ENCODE results near the gene DDR2. TPM values are rescaled to one million over a fixed set of nuclear protein-coding genes. Genes with fewer than 3 reads are reported as not detected.

Gene DDR2
- total and polyA plus RNA-seq, 2 of the 4 experiments (the other 2 are of a cell fraction) = 66.1 to 245 TPM

- no peaks in the 10 kb centered on the region for H3K4me1 ChIP-seq (ENCODE audit: control insufficient read depth, insufficient read depth, low read length)
- no peak overlapping the region for H2BK15ac ChIP-seq (ENCODE audit: low read depth, low read length)
- dilution Hi-C loops (cut with HindIII; ENCODE audit: low sequenced_read_pairs, unreplicated experiment) (no loop called here), in situ Hi-C loops (cut with MboI; ENCODE audit: low sequenced_read_pairs) (no loop called here), intact Hi-C loops (cut with micrococcal nuclease) (no loop called here)
- H3K18ac ChIP-seq (ENCODE audit: low read depth, low read length) = no peak overlapping the region
- H2BK120ac ChIP-seq (ENCODE audit: low read depth, low read length) = no peak overlapping the region
- no peak for DNase-seq
- no peak overlapping the region for H2AFZ ChIP-seq (replicated peaks; ENCODE audit: low read length, poor library complexity)
- peaks cover 22 to 33% of the 10 kb centered on the region in 2 experiments for H3K79me1 ChIP-seq (ENCODE audit: low read depth in 1 of 2, low read length in 2 of 2)
- WGBS, 2 experiments (ENCODE audit: extremely low coverage in 2 of 2, insufficient read length in 1 of 2) = no CpG with 5 or more reads among the region's 1 CpG
- no peak overlapping the region for H3K23ac ChIP-seq (ENCODE audit: low read depth, low read length)
- H3K27me3 ChIP-seq (ENCODE audit: control insufficient read depth, insufficient read depth, low read length) = no peaks in the 10 kb centered on the region
- no peak overlapping the region for H4K91ac ChIP-seq (ENCODE audit: insufficient read depth, low read depth, low read length)
- ChIA-PET POLR2A (ENCODE audit: unreplicated experiment) (no interaction called here), CTCF (no interaction called here)
- peaks cover 45% of the 10 kb centered on the region for H3K36me3 ChIP-seq (ENCODE audit: control insufficient read depth, insufficient read depth, low read length)
- H2BK20ac ChIP-seq (ENCODE audit: low read depth, low read length) = no peak overlapping the region
- no peak overlapping the region for H2AK5ac ChIP-seq (ENCODE audit: low read depth, low read length)
- no peak overlapping the region for H3K4ac ChIP-seq (ENCODE audit: low read depth, low read length)
- H3K4me3 ChIP-seq (ENCODE audit: insufficient read depth, low read depth, low read length) = no peak overlapping the region
- H4K5ac ChIP-seq (ENCODE audit: low read depth, low read length) = no peak overlapping the region
- no peak overlapping the region for H3K27ac ChIP-seq (ENCODE audit: insufficient read depth, low read length)
- no peaks in the 10 kb centered on the region for H3K9me3 ChIP-seq (ENCODE audit: control insufficient read depth, insufficient read depth, low read length)
- no peaks in the 10 kb centered on the region for H4K20me1 ChIP-seq (ENCODE audit: insufficient read depth, low read length)
- H3K56ac ChIP-seq (ENCODE audit: extremely low read depth, insufficient read depth, low read length) = no peak overlapping the region
- H3K9ac ChIP-seq (ENCODE audit: low read depth, low read length) = no peak overlapping the region
- no peak overlapping the region for H2BK5ac ChIP-seq (ENCODE audit: low read depth, low read length, poor library complexity, severe bottlenecking)
- ATAC-seq (ENCODE audit: low read depth) = no peak
- peaks cover 15% of the 10 kb centered on the region for H3K9me1 ChIP-seq (ENCODE audit: insufficient read depth, low read length)
- H3K14ac ChIP-seq (replicated peaks; ENCODE audit: low read depth, low read length) = no peak overlapping the region
- BruUV-seq (replicated peaks) = no TSS peak
- TF ChIP-seq SMC3 (IDR thresholded peaks at IDR 0.05; ENCODE audit: low read depth, low read length) (no peak), MAFK (IDR thresholded peaks at IDR 0.05; ENCODE audit: low read depth, low read length) (no peak), RFX5 (IDR thresholded peaks at IDR 0.05; ENCODE audit: low read depth, low read length) (no peak), MXI1 (IDR thresholded peaks at IDR 0.05; ENCODE audit: borderline replicate concordance, low read depth, low read length) (no peak)
- TF ChIP-seq, protein P1, sequence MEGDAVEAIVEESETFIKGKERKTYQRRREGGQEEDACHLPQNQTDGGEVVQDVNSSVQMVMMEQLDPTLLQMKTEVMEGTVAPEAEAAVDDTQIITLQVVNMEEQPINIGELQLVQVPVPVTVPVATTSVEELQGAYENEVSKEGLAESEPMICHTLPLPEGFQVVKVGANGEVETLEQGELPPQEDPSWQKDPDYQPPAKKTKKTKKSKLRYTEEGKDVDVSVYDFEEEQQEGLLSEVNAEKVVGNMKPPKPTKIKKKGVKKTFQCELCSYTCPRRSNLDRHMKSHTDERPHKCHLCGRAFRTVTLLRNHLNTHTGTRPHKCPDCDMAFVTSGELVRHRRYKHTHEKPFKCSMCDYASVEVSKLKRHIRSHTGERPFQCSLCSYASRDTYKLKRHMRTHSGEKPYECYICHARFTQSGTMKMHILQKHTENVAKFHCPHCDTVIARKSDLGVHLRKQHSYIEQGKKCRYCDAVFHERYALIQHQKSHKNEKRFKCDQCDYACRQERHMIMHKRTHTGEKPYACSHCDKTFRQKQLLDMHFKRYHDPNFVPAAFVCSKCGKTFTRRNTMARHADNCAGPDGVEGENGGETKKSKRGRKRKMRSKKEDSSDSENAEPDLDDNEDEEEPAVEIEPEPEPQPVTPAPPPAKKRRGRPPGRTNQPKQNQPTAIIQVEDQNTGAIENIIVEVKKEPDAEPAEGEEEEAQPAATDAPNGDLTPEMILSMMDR (conservative IDR thresholded peaks at IDR 0.05; ENCODE audit: low read depth, low read length) = no peak
- H4K8ac ChIP-seq (ENCODE audit: low read depth in 2 of 2, low read length in 2 of 2) = no peak overlapping the region
- no peak overlapping the region for H2AK9ac ChIP-seq (replicated peaks; ENCODE audit: low read depth, low read length, poor library complexity)
- H3K4me2 ChIP-seq (ENCODE audit: low read depth, low read length) = no peak overlapping the region
Measured at GRCh38 chr1:162765788-162766187, 133.5 kb downstream of the DDR2 start.

Data from IMR-90 (cell line).